Prostate gland (tissue), 2 donors: Measurements from ENCODE around the gene RGS2. TPM values are rescaled to one million over a fixed set of nuclear protein-coding genes. Genes with fewer than 3 reads are reported as not detected.

Experiments used
- DNase-seq: peaks from one replicate; pipeline ENCODE4 v3.0.0-alpha.2; 2019; ENCODE audit warnings: low spot score
- H3K27ac ChIP-seq, 2 donors: fragments of 200-600 bp; sonication (generic); 2 replicates each; pipeline ENCODE4 v1.5.1; 2017 to 2019
- H3K27me3 ChIP-seq: fragments of 200-600 bp; sonication (generic); replicated peaks from 2 replicates; pipeline ENCODE4 v1.5.1; 2019; ENCODE audit not compliant: insufficient read depth
- H3K36me3 ChIP-seq, 2 donors: fragments of 200-600 bp; sonication (generic); 1 replicate in 1 of 2; 2 replicates in 1 of 2; pipeline versions ENCODE4 v1.5.1 to v1.8.1; 2017 to 2019
- H3K4me1 ChIP-seq: fragments of 200-600 bp; sonication (generic); replicated peaks from 2 replicates; pipeline ENCODE4 v1.5.1; 2019
- H3K4me3 ChIP-seq, 2 donors: fragments of 200-600 bp; sonication (generic); 2 replicates each; pipeline ENCODE4 v1.5.1; 2017 to 2019
- H3K9me3 ChIP-seq: fragments of 200-600 bp; sonication (generic); 2 replicates; pipeline ENCODE4 v1.5.1; 2017
- POLR2A ChIP-seq: fragments of 450-650 bp; IDR thresholded peaks from one replicate; pipeline ENCODE4 v1.6.1; 2016; ENCODE audit warnings: antibody characterized with exemption, mild to moderate bottlenecking
- POLR2AphosphoS5 ChIP-seq: sonication (generic); formaldehyde crosslinking; IDR thresholded peaks from one replicate; pipeline ENCODE4 v1.6.1; 2017; ENCODE audit warnings: antibody characterized with exemption
- WGBS: methylation state at CpG from one replicate; pipeline ENCODE4 v1.1.5; 2018; 5-methylcytosine and 5-hydroxymethylcytosine counted together
- intact Hi-C: fragments of 100-400 bp; cut with DNase I; formaldehyde crosslinking; loops from one replicate; pipeline ENCODE4 v1.14.2; 2022
- total RNA-seq, 2 donors: library from RNA; depleted of rRNA; stranded (reverse); fragments of >200 nt; gene quantifications; one replicate each; pipeline ENCODE4 v1.1.0, GENCODE V29; 2016
- TF ChIP-seq, protein P1 (sequence below), 4 experiments: fragments of 200-600 bp in 2 of 4; fragments of 450-650 bp in 2 of 4; sonication (generic) in 2 of 4; IDR thresholded peaks; 1 replicate in 3 of 4; 2 replicates in 1 of 4; pipeline ENCODE4 v1.5.1; 2016 to 2019; ENCODE audit warnings: antibody characterized with exemption in 4 of 4, mild to moderate bottlenecking in 2 of 4, moderate library complexity in 2 of 4

Gene RGS2
- total RNA-seq, 2 donors from 2014 or later = 70.2 to 129 TPM

DNA sequence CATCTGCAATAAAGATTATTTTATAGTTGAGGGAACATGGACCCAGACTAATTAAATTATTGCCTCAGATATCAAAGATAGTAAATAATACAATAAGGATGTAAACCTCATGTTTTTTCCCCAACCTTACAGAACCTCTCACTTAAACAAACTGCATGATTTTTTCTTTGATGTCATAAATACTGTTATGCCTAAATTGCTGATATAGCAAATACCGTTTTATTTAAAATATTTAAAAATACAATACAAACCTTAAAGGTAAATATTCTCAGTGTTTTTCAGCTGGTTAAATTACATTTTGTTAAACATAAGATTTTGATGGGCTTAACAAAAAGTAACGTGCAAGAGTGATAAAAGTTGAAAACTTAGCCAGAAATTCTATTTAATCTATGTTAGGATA, 24.4 kb upstream of the RGS2 start:
- no peak overlapping the region for H3K4me3 ChIP-seq
- no peaks in the 10 kb centered on the region for H3K9me3 ChIP-seq
- no peaks in the 10 kb centered on the region for H3K4me1 ChIP-seq
- H3K27me3 ChIP-seq = no peaks in the 10 kb centered on the region
- no peak for DNase-seq
- no peak overlapping the region for H3K27ac ChIP-seq
- intact Hi-C loops = no loop called here
- TF ChIP-seq POLR2AphosphoS5 (no peak), POLR2A (no peak)
- TF ChIP-seq, protein P1, sequence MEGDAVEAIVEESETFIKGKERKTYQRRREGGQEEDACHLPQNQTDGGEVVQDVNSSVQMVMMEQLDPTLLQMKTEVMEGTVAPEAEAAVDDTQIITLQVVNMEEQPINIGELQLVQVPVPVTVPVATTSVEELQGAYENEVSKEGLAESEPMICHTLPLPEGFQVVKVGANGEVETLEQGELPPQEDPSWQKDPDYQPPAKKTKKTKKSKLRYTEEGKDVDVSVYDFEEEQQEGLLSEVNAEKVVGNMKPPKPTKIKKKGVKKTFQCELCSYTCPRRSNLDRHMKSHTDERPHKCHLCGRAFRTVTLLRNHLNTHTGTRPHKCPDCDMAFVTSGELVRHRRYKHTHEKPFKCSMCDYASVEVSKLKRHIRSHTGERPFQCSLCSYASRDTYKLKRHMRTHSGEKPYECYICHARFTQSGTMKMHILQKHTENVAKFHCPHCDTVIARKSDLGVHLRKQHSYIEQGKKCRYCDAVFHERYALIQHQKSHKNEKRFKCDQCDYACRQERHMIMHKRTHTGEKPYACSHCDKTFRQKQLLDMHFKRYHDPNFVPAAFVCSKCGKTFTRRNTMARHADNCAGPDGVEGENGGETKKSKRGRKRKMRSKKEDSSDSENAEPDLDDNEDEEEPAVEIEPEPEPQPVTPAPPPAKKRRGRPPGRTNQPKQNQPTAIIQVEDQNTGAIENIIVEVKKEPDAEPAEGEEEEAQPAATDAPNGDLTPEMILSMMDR (IDR thresholded peaks at IDR 0.05) = no peak
- 73% methylated on average over 2 of the region's 2 CpGs for WGBS
- H3K36me3 ChIP-seq = no peaks in the 10 kb centered on the region

DNA sequence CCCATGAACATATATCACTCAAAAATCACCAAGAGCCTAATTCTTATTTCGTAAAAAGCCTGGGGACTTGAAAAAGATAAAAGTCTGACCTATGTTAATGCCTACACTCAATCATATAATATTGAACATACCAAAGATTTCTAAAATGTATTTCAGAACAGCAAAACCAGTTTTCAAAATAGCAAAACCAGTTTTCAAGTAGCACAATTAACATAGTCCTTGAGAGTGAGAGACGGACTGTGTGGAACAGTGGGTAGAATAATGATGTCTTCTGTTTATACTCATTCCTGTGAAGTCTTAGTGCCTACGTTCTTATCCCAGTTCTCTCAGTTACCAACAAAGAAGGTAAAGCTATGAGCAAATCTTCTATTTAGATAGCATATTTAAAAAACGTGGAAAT, 22.3 kb upstream of the RGS2 start:
- intact Hi-C loops = no loop called here
- H3K27ac ChIP-seq = no peak overlapping the region
- WGBS = 79% methylated on average over 4 of the region's 4 CpGs
- DNase-seq = no peak
- H3K4me3 ChIP-seq = no peak overlapping the region
- no peak for TF ChIP-seq POLR2A
- TF ChIP-seq POLR2AphosphoS5 = no peak
- TF ChIP-seq, protein P1 (IDR thresholded peaks at IDR 0.05) = no peak
- no peaks in the 10 kb centered on the region for H3K27me3 ChIP-seq
- H3K4me1 ChIP-seq = no peaks in the 10 kb centered on the region
- no peaks in the 10 kb centered on the region for H3K36me3 ChIP-seq
- H3K9me3 ChIP-seq = no peaks in the 10 kb centered on the region

DNA sequence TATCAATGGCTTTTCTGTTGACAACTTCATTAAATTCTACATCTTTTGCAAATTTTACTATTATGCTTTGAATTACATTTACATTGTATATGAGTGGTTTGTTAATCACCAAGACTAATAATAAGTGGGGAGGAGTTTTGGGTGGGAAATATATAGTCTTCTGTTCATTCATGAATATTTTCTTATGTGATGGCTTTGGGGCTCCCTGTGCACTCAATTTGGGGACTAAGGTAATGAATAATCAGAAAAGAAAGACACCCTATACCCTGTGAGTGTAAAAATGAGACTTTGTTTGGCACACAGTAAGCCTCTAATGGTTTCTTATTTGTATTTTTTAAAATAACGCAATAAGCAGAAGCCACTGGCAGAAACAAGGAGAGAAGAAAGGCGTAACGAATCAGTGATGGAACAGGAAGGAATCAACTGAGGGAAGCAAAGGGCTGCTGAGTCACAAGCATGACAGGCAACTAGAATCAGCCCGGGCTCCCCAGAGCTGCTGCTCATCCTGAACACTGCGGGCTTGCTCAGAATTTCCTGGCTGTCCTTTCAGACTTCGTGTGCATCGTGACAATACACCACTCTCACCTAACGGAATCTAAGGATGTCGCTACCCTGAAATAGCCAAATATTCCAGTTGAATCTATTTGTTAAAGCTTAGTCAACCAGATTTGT, 20.8 kb upstream of the RGS2 start:
- WGBS = 55% methylated on average over 9 of the region's 9 CpGs
- no peaks in the 10 kb centered on the region for H3K9me3 ChIP-seq
- H3K27ac ChIP-seq = no peak overlapping the region
- DNase-seq = no peak
- no peaks in the 10 kb centered on the region for H3K4me1 ChIP-seq
- no peaks in the 10 kb centered on the region for H3K27me3 ChIP-seq
- H3K4me3 ChIP-seq = no peak overlapping the region
- TF ChIP-seq POLR2AphosphoS5 = no peak
- no peak for TF ChIP-seq POLR2A
- TF ChIP-seq, protein P1 (IDR thresholded peaks at IDR 0.05) = no peak
- intact Hi-C loops = no loop called here
- no peaks in the 10 kb centered on the region for H3K36me3 ChIP-seq

DNA sequence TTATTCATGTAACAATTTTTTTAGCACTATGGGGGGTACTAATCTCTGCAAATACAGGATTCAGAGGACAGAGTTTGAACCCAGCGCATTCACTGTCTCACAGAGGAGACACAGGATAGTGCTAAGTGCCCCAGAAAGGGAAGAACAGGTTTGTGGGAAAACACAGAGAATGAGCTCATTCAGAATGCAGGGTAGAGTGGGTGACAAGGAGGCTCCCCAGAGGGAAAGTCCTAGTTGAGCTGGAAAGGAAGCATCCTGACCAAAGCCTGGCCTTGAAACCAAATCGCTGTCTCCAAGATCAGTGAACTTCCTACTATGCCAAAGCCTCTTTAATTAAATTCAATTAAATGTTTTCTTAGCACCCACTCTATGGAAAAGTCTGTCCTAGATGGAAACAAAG, 19.0 kb upstream of the RGS2 start:
- H3K36me3 ChIP-seq = no peaks in the 10 kb centered on the region
- intact Hi-C loops = loop anchor here (10.0 kb wide), 1 partner anchor 155 kb away; the partner anchor contains the start of gene RGS13
- H3K4me3 ChIP-seq = no peak overlapping the region
- no peaks in the 10 kb centered on the region for H3K9me3 ChIP-seq
- TF ChIP-seq, protein P1 (IDR thresholded peaks at IDR 0.05) = no peak
- no peak for TF ChIP-seq POLR2AphosphoS5
- TF ChIP-seq POLR2A = no peak
- 91% methylated on average over 2 of the region's 2 CpGs for WGBS
- H3K27me3 ChIP-seq = no peaks in the 10 kb centered on the region
- no peak for DNase-seq
- H3K27ac ChIP-seq = no peak overlapping the region
- H3K4me1 ChIP-seq = no peaks in the 10 kb centered on the region

DNA sequence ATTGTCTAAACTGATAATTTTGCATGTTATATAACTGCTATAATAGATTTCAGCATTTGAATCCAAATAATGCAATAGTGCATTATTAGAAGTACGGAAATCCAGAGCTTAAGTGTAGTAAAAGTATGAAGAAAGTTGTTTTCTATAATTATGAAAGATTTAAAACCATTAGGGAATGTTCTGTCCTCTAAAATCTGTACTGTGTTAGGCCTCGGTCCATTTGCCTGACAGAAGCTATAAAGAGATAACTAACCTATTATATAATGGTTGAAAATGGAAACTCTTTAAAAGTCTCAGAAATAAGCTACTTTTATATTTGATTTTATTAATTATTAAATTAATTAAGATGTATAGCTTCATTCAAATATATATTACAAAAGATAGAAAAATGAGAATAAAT, 16.2 kb upstream of the RGS2 start:
- H3K27me3 ChIP-seq = no peaks in the 10 kb centered on the region
- 69% methylated on average over 2 of the region's 2 CpGs for WGBS
- H3K9me3 ChIP-seq = no peaks in the 10 kb centered on the region
- H3K4me3 ChIP-seq = no peak overlapping the region
- TF ChIP-seq POLR2A (no peak), POLR2AphosphoS5 (no peak)
- TF ChIP-seq, protein P1 (IDR thresholded peaks at IDR 0.05) = no peak
- H3K27ac ChIP-seq = no peak overlapping the region
- DNase-seq = no peak
- H3K36me3 ChIP-seq = no peaks in the 10 kb centered on the region
- intact Hi-C loops = loop anchor here (10.0 kb wide), 1 partner anchor 158 kb away; the partner anchor contains the start of gene RGS13
- no peaks in the 10 kb centered on the region for H3K4me1 ChIP-seq
